HG03565 (cell line): Measurements from ENCODE around the gene SIRT3.

Source experiments
- ATAC-seq: cut with Tn5 transposase; IDR thresholded peaks from one replicate; pipeline ENCODE4 v1.9.1; 2021; ENCODE audit warnings: mild to moderate bottlenecking, moderate library complexity; ENCODE audit not compliant: unreplicated experiment

Gene SIRT3

GRCh38 chr11:235997-236773, at the start of gene SIRT3:
Gene SIRT3 (minus strand): TSS chr11:236342. CDS start chr11:236328, 14 bp downstream.
- peak; percentile 49 for ATAC-seq

- no peak for ATAC-seq
Observed at GRCh38 chr11:285894-286220, 49.7 kb upstream of the SIRT3 start.

- ATAC-seq = no peak
Observed at GRCh38 chr11:285021-285893, 49.1 kb upstream of the SIRT3 start.

GRCh38 chr11:284105-285020, 48.2 kb upstream of the SIRT3 start:
- no peak for ATAC-seq

GRCh38 chr11:283405-284104, 47.4 kb upstream of the SIRT3 start:
- ATAC-seq = no peak

- no peak for ATAC-seq
Observed at GRCh38 chr11:282630-283360, 46.7 kb upstream of the SIRT3 start.

GRCh38 chr11:282171-282570, 46.0 kb upstream of the SIRT3 start:
- no peak for ATAC-seq

- ATAC-seq = no peak
Observed at GRCh38 chr11:281486-282161, 45.5 kb upstream of the SIRT3 start.

- ATAC-seq = no peak
Observed at GRCh38 chr11:280706-281485, 44.8 kb upstream of the SIRT3 start.

GRCh38 chr11:279966-280705, 44.0 kb upstream of the SIRT3 start:
- no peak for ATAC-seq

GRCh38 chr11:279040-279965, 43.2 kb upstream of the SIRT3 start:
- ATAC-seq = no peak

GRCh38 chr11:278001-278951, 42.1 kb upstream of the SIRT3 start, which contains the start of gene NLRP6:
Gene NLRP6 (plus strand): TSS chr11:278407. CDS start chr11:278570, 163 bp downstream.
- ATAC-seq = no peak

GRCh38 chr11:276219-276618, 40.1 kb upstream of the SIRT3 start:
- ATAC-seq = no peak

- no peak for ATAC-seq
Observed at GRCh38 chr11:272931-273198, 36.7 kb upstream of the SIRT3 start.

GRCh38 chr11:272195-272930, 36.2 kb upstream of the SIRT3 start:
- no peak for ATAC-seq
